Effector CD4-positive, alpha-beta T cell (primary cell): ENCODE results near the gene LYRM7.
"Not testable (repeated sequence)": the region's sequence is repeated elsewhere in the genome, so short reads cannot be mapped to it uniquely, and the experiment has no call there.

Experiments used
- DNase-seq: peaks from one replicate; pipeline ENCODE4 v3.0.0-alpha.2; 2020

Gene LYRM7

DNA sequence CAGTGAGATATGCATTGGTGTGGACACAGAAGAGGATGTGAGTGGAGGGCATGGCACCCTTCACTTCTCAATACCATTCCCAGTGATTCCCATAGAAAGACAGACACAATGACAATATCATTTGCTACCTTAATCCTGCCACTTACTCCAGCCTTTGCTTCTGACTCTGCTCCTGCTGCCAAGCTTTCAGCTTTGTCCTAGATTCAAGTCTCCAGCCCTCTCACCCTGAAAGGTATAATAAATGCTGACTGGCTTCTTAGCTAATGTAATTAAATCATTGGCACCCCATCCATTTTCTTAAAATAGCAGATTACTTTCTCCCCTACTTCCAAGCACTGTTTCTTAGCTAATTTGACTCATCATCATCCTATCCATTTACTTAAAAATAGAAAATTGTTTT is 52.0 kb downstream of the LYRM7 start:
- DNase-seq, result no peak

DNA sequence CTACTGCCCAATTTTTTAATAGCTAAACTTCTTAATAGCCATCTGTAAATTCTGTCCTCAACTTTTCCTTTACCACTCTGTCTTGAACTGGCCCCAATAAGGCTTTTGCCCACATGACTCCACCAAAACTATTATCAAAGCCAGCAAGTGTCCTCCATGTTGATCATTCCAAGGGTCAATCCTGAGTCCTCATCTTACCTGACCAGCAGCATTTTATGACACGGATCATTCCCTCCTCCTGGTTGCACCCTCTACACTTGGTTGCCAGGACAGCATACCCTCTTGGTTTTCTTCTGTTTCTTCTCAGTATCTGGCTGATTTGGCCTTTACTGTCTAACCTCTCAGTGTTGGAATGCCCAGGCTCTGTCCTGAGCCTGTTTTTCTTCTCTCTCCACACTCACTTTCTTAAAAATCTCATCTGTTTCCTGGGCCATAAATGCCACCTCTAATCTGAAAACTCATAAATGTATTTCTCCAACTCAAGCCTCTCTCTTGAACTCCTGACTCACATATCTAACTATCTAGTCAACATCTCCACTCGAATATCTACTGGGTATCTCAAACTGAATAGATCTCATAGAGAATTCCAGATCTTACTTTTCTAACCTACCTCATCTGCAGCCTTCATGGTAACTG is 53.1 kb downstream of the LYRM7 start:
- DNase-seq, result no peak

DNA sequence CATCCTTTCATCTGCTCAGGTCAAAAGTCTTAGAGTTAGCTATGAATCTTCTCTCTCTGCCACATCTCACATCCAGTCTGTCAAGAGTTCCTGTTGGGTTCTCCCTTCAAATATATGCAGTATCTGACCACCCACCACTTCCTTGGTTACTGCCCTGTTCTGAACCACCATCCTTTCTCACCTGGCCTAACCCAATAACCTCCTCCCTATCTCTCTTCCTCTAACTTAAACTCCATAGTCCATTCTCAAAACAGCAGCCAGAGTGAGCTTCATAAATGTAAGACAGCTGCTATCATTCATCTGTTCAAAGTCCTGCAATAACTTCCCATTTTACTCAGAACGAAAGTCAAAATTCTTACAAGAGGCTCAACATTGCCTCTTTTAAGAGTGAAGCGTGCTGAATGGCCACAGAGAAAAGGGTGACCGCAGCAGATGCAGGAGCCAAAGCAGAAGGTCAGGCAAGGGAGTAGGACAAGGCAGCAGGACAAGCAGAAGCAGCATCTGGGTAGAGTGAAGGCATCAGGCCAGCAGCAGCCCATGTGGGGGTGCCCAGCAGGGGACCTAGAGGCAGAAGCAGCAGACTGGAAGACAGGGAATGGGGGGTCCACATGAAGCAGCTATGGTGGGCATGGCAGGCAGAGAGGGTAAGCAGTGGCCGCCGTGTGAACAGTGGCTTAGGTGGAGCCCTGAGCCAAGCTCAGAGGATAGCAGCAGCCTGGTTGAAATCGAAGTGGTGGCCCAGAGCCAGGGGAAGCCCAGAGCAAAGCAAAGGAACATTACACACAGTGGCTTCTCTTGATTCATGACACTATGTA is 53.9 kb downstream of the LYRM7 start:
- DNase-seq, result no peak

DNA sequence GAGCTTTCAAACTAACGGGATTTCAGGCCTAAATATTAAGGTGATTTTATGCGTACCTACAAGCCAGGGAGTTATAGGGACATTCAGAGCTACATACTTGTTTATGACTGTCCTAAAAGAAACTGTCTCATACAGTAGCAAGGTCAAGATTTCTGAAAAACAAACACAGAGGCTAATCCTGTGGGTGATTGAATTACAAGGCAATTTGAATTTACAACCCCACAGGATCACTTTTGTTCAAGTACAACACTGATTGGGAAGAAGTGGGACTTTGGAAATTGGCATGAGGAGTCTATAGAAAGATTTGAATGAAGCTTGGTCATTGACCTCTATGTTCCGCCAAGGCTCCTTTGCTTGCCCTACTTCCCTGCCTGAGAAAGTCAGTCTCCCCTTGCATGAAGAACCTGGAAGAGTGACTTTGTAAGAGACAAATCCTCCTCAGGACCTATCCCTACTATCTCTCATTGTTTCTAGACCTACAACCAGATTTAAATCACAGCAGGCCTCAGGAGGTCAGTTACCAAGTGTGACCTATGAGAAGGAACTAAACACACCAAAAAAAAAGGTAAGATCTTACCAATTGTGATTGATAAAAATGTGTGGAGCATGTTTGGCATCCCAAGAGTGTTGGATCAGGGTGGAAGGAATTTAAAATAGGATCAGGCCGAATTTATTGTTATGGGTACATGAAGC is 54.7 kb downstream of the LYRM7 start:
- no peak for DNase-seq

DNA sequence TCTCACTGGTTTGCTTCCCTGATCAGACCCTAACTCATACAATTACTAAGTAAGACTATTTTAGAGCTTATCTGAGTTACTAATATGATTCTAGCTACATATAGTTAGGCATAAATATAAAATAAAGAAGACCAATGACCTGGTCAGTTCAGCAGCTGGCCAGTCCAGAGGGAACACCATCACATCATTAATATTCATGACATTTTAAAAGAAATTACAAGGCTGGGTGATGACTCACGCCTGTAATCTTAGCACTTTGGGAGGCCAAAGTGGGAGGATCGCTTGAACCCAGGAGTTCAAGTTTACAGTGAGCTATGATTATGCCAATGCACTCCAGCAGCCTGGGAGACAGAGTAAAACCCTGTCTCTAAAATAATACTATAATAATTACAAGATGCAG is 56.2 kb downstream of the LYRM7 start:
- no peak for DNase-seq

DNA sequence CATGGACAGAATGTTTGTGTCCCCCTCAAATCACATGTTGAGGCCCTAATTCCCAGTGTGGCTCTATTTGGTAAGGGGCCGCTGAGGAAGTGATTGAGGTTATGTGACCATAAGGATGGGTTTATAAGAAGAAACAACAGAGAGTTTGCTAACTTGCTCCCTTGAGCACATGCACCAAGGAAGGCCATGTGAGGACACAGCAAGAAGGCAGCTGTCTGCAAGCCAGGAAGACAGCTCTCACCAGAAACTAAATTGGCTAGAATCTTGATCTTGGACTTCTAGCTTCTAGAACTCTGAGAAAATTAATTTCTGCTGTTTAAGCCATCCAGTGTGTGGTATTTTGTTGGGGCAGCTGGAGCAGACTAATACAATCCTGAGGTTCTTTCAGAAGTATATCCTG is 57.9 kb downstream of the LYRM7 start:
- DNase-seq, result no peak

DNA sequence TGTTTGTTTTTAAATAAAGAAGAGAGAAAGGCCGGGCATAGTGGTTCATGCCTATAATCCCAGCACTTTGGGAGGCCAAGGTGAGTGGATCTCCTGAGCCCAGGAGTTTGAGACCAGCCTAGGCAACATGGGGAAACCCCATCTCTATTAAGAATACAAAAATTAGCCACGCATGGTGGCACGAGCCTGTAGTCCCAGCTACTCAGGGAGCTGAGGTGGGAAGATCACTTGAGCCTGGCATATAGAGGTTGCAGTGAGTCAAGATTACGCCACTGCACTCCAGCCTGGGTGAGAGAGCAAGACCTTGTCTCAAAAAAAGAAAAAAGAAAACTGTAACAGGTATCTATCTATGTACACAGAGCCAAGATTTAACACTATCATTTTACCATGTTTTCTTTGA is 58.9 kb downstream of the LYRM7 start:
- no peak for DNase-seq

DNA sequence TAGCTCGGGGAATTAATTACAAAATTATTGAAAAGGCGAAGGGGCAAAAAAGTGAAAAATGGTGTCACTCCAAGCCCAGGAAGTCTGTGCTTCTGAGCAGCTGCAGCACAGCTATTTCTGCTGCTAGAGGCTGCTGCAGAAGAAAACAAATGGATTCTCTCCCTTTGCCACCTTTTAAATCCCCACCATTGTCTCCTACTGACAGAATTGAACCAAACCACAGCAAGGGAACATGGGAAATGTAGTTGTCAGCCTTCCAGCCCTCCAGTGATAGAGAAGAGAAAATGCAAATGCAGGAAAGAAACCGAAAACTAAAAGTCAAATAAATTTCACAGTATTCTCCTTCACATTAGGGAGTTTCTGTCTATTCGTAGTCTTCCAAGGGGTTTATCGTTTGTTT is 59.7 kb downstream of the LYRM7 start:
- no peak for DNase-seq

DNA sequence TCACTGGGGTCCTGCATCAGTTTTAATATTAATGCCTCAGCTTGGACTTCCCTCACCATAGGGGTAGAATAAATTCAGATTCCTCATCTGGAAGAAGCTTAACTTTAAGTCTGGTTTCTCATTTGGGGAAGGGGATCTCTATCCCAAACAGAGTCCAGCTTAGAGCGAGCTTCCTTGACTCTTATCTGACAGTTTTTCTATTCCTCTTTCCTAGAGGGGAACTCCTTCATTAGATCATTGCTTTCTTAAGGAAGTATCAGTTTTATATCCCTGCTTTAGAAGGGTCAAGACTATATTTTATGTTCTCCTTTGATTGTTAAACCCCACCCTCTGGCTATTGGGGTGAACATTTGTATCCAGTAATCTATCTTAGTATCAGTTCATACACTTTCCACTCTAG is 68.9 kb downstream of the LYRM7 start:
- no peak for DNase-seq

DNA sequence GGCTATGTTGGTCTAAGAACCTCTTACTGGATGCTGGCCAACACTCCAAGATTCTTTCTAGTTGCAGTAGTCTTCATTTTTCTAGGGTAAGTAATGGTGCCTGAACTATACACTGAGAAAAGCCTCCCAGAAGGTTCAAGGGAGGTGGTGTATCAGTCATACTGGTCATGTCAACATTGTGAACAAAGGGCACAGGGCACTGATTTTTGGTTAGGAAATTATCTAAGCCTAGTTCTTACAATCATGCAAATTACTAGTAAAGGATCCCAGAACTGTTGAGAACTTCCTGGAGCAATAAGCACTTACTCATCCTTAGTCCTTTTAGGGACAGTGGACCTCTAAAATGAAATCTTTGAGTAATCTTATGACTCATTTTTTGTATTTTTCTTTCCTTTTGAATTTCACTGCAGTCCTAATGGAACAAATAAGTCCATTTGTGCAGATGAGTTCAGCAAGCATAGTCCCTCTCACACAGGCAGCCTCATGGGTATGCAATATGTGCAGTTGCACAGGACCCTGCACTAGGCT is 72.0 kb downstream of the LYRM7 start:
- DNase-seq, result no peak

DNA sequence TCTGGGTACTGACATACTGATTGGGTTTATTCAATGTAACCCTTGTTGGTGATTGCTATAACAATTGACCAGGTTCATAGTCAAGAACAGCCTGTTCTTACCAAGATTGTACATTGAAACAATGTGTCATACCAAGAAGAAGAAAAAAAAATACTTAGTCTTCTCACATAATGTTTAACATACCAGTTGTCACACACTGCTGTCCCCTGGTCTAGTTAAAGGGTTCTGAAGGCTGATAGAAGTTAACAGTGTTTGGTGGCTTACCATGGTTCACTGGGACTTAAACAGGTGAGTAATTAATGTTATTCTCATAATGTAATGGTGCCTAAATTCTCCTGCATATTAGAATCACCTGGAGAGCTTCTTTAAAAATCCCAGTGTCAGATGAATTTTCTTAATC is 74.6 kb downstream of the LYRM7 start:
- DNase-seq, result no peak

DNA sequence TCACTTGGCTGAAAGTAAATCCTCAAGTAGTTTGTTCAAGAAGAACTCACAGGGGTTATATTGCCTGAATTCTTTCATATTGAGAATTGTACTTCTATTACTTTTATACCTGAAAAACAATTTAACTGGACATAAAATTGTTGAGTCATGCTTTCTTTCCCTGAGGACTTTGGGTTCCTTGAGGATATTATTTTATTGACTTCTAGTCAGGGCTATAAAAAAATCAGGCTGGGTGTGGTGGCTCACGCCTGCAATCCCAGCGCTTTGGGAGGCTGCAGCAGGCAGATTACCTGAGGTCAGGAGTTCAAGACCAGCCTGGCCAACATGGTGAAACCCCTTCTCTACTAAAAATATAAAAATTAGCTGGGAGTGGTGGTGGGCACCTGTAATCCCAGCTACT is 75.2 kb downstream of the LYRM7 start:
- no peak for DNase-seq

DNA sequence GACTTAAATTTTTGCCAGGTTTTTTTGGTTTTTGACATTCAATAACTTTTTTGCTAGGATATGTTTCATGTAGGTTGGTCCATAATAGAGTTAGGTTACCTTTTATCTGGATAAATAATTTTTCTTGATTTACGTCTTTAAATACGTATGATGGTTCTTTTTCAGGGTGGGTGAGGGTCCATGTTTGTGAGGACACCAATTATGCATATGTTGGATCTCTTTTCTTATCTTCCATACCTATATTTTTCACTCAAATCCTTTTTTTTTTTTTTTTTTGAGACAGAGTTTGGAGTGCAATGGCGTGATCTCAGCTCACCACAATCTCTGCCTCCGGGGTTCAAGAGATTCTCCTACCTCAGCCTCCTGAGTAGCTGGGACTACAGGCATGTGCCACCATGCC is 75.8 kb downstream of the LYRM7 start:
- DNase-seq, result no peak

DNA sequence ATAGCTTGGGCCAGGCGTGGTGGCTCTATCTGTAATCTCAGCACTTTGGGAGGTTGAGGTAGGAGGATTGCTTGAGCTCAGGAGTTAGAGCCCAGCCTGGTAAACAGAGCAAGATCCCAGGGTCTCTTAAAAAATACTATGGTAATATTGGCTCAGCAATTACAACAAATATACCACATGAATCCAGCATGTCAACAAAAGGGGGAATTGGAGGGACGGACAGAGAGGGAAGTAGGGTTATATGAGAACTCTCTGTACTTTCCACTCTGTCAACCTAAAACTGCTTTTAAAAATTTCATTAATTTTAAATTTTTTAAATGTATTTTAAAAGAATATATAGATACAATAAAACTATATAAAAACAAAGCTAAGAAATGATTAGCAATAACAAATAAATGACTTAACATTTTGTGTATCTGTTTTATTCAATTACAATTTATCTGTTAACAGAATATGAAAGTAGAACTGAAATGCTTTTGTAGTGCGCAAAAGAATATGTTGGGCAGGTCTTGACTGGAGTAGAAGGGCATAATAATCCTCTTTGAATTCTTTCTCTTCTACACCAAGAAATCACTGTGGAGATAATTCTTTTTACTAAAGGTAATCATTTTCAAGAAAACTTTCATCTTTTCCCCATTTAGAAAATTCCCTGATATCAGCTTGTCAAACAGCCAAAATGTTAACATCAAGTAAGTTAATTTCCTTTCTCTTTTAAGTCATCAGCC is 80.2 kb downstream of the LYRM7 start:
- no peak for DNase-seq

DNA sequence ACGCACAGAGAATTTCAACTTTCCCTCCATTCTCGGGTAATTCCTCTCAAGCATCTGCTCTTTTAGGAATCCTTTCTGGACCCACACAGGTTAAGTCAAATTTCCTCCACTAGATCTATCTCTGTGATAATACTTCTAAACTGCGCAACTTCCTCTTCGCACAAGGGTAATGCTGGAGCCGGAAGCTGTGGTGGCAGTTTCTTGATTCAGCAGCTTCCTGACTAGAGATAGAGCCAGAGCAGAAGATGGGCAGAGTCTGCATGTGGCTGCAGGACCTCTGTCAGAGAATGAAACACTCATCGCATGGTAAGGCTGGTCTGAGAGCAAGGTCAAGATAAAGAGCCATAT is 82.1 kb downstream of the LYRM7 start:
- DNase-seq, result peak; percentile 78

DNA sequence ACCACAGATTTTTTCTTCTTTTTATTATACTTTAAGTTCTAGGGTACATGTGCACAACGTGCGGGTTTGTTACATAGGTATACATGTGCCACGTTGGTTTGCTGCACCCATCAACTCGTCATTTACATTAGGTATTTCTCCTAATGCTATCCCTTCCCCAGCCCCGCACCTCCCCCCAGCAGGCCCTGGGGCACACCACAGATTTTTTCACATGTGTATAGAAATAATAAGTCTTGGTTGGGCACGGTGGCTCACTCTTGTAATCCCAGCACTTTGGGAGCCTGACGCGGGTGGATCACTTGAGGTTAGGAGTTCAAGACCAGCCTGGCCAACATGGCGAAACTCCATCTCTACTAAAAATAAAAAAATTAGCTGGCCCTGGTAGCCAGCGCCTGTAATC is 83.3 kb downstream of the LYRM7 start:
- DNase-seq, result not testable (repeated sequence)

DNA sequence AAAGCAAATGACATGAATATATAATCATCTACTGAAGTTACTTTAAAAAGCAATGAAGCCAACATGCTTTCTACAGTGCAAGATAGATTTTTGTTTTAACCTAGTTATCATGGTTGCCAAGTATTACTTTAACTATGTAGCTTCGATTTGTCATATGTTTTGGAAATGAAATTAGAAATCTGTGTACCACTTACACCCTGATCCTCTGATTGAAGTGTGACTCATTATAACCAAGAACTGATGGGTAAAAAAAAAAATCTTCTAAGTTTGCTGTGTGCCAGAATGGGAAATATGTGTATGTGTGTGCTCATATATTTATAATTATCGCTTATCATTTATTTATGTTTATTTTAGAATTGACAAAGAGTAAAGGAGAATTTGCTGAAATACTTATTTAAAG is 84.0 kb downstream of the LYRM7 start:
- DNase-seq, result no peak
